Ishikawa (cell line): ENCODE measurements around the gene CACNB3.

Experiments
- CEBPB ChIP-seq: IDR thresholded peaks from 2 replicates; pipeline ENCODE4 v1.6.1; 2012
- FOXM1 ChIP-seq: IDR thresholded peaks from 2 replicates; pipeline ENCODE4 v1.6.1; 2012; ENCODE audit warnings: low read depth, borderline replicate concordance
- NFIC ChIP-seq: IDR thresholded peaks from 2 replicates; pipeline ENCODE4 v1.6.1; 2012
- RAD21 ChIP-seq: IDR thresholded peaks from 2 replicates; pipeline ENCODE4 v1.6.1; 2012; ENCODE audit warnings: low read depth
- TAF1 ChIP-seq: IDR thresholded peaks from 2 replicates; pipeline ENCODE4 v1.6.1; 2012; ENCODE audit warnings: low read depth, mild to moderate bottlenecking
- TCF12 ChIP-seq: IDR thresholded peaks from 2 replicates; pipeline ENCODE4 v1.6.1; 2012; ENCODE audit warnings: low read depth
- TEAD4 ChIP-seq: IDR thresholded peaks from 2 replicates; pipeline ENCODE4 v1.6.1; 2012
- YY1 ChIP-seq: IDR thresholded peaks from 2 replicates; pipeline ENCODE4 v1.6.1; 2012; ENCODE audit warnings: low read depth
- TF ChIP-seq, protein P1 (sequence below): IDR thresholded peaks from 2 replicates; pipeline ENCODE4 v1.6.1; 2012

DNA sequence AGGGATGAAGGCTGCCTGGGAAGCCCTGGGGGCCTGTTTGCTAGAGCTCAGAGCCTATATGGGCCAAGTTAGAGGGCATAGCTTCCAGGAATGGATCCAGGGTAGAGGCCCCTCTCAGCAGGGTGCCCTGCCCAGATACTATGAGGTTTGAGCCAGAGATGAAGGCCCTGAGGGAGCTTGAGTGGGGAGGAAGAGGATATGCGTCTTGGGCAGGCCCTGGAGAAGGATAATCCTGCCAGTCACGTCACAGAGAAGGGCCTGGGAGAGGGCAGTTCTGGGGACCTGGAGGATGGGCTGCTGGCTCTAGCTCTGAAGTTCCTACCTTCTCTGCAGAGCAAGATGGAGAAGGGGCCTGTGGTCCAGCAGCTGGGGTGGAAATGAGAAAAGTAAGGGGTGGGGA, 5.9 kb upstream of the CACNB3 start:
- TF ChIP-seq, protein P1, sequence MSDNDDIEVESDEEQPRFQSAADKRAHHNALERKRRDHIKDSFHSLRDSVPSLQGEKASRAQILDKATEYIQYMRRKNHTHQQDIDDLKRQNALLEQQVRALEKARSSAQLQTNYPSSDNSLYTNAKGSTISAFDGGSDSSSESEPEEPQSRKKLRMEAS = no peak
- TF ChIP-seq CEBPB = no peak
- TF ChIP-seq FOXM1 = no peak
- TF ChIP-seq TAF1 = no peak
- TF ChIP-seq TEAD4 = no peak
- no peak for TF ChIP-seq YY1
- no peak for TF ChIP-seq NFIC
- no peak for TF ChIP-seq RAD21
- no peak for TF ChIP-seq TCF12
